ENCODE results near the gene OR2V1. TPM values are rescaled to one million over a fixed set of nuclear protein-coding genes. Genes with fewer than 3 reads are reported as not detected.

The OR2V1 gene
- total RNA-seq, 2 donors from 2014 or later, result not detected

DNA sequence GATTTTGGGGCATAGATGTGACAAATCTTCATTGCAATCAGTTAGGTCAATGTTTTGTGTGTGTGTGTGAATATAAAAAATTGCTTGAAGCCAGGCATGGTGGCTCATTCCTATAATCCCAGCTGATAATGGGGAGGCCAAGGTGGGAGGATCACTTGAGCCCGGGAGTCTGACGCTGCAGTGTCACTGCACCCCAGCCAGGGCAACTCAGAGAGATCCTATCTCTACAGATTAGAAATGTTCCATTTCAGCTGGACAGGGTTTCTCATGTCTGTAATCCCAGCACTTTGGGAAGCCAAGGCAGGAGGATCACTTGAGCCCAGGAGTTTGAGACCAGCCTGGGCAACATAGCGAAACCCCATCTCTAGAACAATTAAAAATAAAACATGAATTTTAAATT, 27.9 kb upstream of the OR2V1 start:
- no peak overlapping the region for H3K4me3 ChIP-seq
- intact Hi-C loops (cut with DNase I), result no loop called here
- no peaks in the 10 kb centered on the region for H3K4me1 ChIP-seq (replicated peaks)
- H3K36me3 ChIP-seq, result no peaks in the 10 kb centered on the region
- H3K9me3 ChIP-seq, result no peaks in the 10 kb centered on the region
- TF ChIP-seq POLR2A (IDR thresholded peaks at IDR 0.05) (no peak), CTCF (IDR thresholded peaks at IDR 0.05) (no peak), POLR2AphosphoS5 (IDR thresholded peaks at IDR 0.05) (no peak)
- no peak overlapping the region for H3K27ac ChIP-seq
- DNase-seq (ENCODE audit: low spot score), result no peak
- H3K27me3 ChIP-seq (replicated peaks; ENCODE audit: insufficient read depth), result no peaks in the 10 kb centered on the region
- WGBS, result 81% methylated on average over 3 of the region's 3 CpGs

- Histone ChIP-seq H3K4me1 (replicated peaks) (no peaks in the 10 kb centered on the region), H3K36me3 (no peaks in the 10 kb centered on the region), H3K4me3 (no peak overlapping the region), H3K9me3 (no peaks in the 10 kb centered on the region), H3K27ac (no peak overlapping the region), H3K27me3 (replicated peaks; ENCODE audit: insufficient read depth) (no peaks in the 10 kb centered on the region)
- 46% methylated on average over 3 of the region's 3 CpGs for WGBS
- TF ChIP-seq POLR2AphosphoS5 (IDR thresholded peaks at IDR 0.05) (no peak), POLR2A (IDR thresholded peaks at IDR 0.05) (no peak), CTCF (IDR thresholded peaks at IDR 0.05) (no peak)
- no peak for DNase-seq (ENCODE audit: low spot score)
- intact Hi-C loops (cut with DNase I), result no loop called here
These were observed 25.8 kb upstream of the OR2V1 start for GRCh38 chr5:181156758-181157157.

DNA sequence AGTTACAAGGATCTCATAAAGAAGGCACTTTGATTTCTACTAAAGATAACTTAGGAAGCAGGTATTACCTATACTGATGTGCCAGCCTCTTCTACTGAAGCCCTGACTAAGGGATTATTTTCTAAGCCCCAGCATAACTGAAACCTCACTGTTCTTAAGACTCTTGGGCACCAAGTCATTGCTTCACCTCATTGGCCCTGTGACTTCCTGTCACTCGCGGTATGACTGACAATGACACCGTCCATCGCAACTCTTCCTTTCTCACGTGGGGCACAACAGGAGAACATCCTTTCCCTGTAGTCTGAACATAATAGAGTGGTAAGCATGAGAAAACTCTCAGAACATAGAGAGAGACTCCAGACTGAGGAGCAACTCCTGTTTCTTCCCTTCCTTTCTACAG, 22.8 kb upstream of the OR2V1 start:
- no peak overlapping the region for H3K4me3 ChIP-seq
- TF ChIP-seq POLR2AphosphoS5 (IDR thresholded peaks at IDR 0.05) (no peak), POLR2A (IDR thresholded peaks at IDR 0.05) (no peak), CTCF (IDR thresholded peaks at IDR 0.05) (no peak)
- intact Hi-C loops (cut with DNase I), result no loop called here
- H3K36me3 ChIP-seq, result no peaks in the 10 kb centered on the region
- H3K27ac ChIP-seq, result no peak overlapping the region
- DNase-seq (ENCODE audit: low spot score), result no peak
- 83% methylated on average over 5 of the region's 5 CpGs for WGBS
- H3K27me3 ChIP-seq (replicated peaks; ENCODE audit: insufficient read depth), result no peaks in the 10 kb centered on the region
- no peaks in the 10 kb centered on the region for H3K9me3 ChIP-seq
- no peaks in the 10 kb centered on the region for H3K4me1 ChIP-seq (replicated peaks)

DNA sequence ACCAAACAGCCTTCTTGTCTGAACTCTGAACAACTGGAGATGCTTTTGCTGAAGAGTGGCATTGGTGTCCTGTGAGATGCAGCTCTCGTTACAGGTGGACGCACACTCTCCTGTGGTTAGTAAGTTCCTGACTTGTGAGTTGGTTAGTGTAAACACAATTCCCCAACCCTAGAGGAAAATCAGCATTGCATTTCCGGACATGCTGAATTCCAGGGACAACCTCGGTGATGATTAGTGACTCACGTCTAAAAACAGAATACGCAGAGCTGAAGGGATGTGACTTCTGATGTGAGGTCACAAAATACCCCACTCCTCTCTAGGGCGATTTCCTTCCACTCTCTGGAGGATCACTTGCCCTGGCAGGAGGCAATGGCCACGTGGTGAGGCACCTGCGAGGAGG, 21.4 kb upstream of the OR2V1 start:
- TF ChIP-seq POLR2AphosphoS5 (IDR thresholded peaks at IDR 0.05), result no peak
- no peak for TF ChIP-seq CTCF (IDR thresholded peaks at IDR 0.05)
- TF ChIP-seq POLR2A (IDR thresholded peaks at IDR 0.05), result no peak
- no peak for DNase-seq (ENCODE audit: low spot score)
- no peak overlapping the region for H3K4me3 ChIP-seq
- no peaks in the 10 kb centered on the region for H3K9me3 ChIP-seq
- no peaks in the 10 kb centered on the region for H3K4me1 ChIP-seq (replicated peaks)
- H3K27me3 ChIP-seq (replicated peaks; ENCODE audit: insufficient read depth), result no peaks in the 10 kb centered on the region
- intact Hi-C loops (cut with DNase I), result no loop called here
- H3K36me3 ChIP-seq, result no peaks in the 10 kb centered on the region
- 72% methylated on average over 9 of the region's 9 CpGs for WGBS
- H3K27ac ChIP-seq, result no peak overlapping the region

GRCh38 chr5:181151146-181151545, 20.2 kb upstream of the OR2V1 start:
- H3K4me1 ChIP-seq (replicated peaks), result no peaks in the 10 kb centered on the region
- no peaks in the 10 kb centered on the region for H3K36me3 ChIP-seq
- 58% methylated on average over 9 of the region's 9 CpGs for WGBS
- no peak overlapping the region for H3K4me3 ChIP-seq
- no peaks in the 10 kb centered on the region for H3K27me3 ChIP-seq (replicated peaks; ENCODE audit: insufficient read depth)
- no peak for DNase-seq (ENCODE audit: low spot score)
- intact Hi-C loops (cut with DNase I), result no loop called here
- TF ChIP-seq POLR2A (IDR thresholded peaks at IDR 0.05) (no peak), POLR2AphosphoS5 (IDR thresholded peaks at IDR 0.05) (no peak), CTCF (IDR thresholded peaks at IDR 0.05) (no peak)
- no peak overlapping the region for H3K27ac ChIP-seq
- no peaks in the 10 kb centered on the region for H3K9me3 ChIP-seq

Data from prostate gland (tissue), 2 donors.